Neural progenitor cell (in vitro differentiated cells): ENCODE measurements around the gene THOC2. TPM values are rescaled to one million over a fixed set of nuclear protein-coding genes. Genes with fewer than 3 reads are reported as not detected.
"Not testable (repeated sequence)": the region's sequence is repeated elsewhere in the genome, so short reads cannot be mapped to it uniquely, and the experiment has no call there.

Source experiments
- DNase-seq: peaks from one replicate; pipeline ENCODE4 v3.0.0-alpha.2; 2016; ENCODE audit warnings: low spot score
- H2AFZ ChIP-seq: fragments of 200-600 bp; sonication (generic); replicated peaks from 2 replicates; pipeline ENCODE4 v1.6.1; 2016; ENCODE audit warnings: antibody characterized with exemption
- H3F3A ChIP-seq: fragments of 200-600 bp; sonication (generic); 2 replicates; pipeline ENCODE4 v1.6.1; 2016; ENCODE audit warnings: antibody characterized with exemption, low read depth
- H3K27ac ChIP-seq: fragments of 200-600 bp; sonication (generic); 2 replicates; pipeline ENCODE4 v1.5.1; 2016; ENCODE audit warnings: mild to moderate bottlenecking
- H3K27me3 ChIP-seq: fragments of 200-600 bp; sonication (generic); 2 replicates; pipeline ENCODE4 v1.6.1; 2016; ENCODE audit warnings: mild to moderate bottlenecking, moderate library complexity
- H3K36me3 ChIP-seq: fragments of 200-600 bp; sonication (generic); 2 replicates; pipeline ENCODE4 v1.5.1; 2016
- H3K4me1 ChIP-seq: fragments of 200-600 bp; sonication (generic); 2 replicates; pipeline ENCODE4 v1.6.1; 2016; ENCODE audit warnings: mixed run types
- H3K4me2 ChIP-seq: fragments of 200-600 bp; sonication (generic); 2 replicates; pipeline ENCODE4 v1.6.1; 2016
- H3K4me3 ChIP-seq: fragments of 200-600 bp; sonication (generic); 2 replicates; pipeline ENCODE4 v1.5.1; 2016
- H3K79me2 ChIP-seq: fragments of 200-600 bp; sonication (generic); 2 replicates; pipeline ENCODE4 v1.6.1; 2016; ENCODE audit warnings: low read depth
- H3K9ac ChIP-seq: fragments of 200-600 bp; sonication (generic); 2 replicates; pipeline ENCODE4 v1.6.1; 2016
- H3K9me3 ChIP-seq: fragments of 200-600 bp; sonication (generic); 2 replicates; pipeline ENCODE4 v1.5.1; 2016; ENCODE audit warnings: low read depth
- H4K20me1 ChIP-seq: fragments of 200-600 bp; sonication (generic); 2 replicates; pipeline ENCODE4 v1.6.1; 2016; ENCODE audit warnings: low read depth
- H3K27ac Mint-ChIP-seq: 3 replicates; pipeline ENCODE4 v1.8.0; 2021; ENCODE audit warnings: mixed read lengths
- H3K27me3 Mint-ChIP-seq: 2 replicates; pipeline ENCODE4 v1.8.0; 2022; ENCODE audit warnings: low read depth, mild to moderate bottlenecking, inconsistent platforms, moderate library complexity, mixed read lengths; ENCODE audit not compliant: insufficient read depth
- H3K36me3 Mint-ChIP-seq: 3 replicates; pipeline ENCODE4 v1.8.0; 2021; ENCODE audit warnings: mixed read lengths
- H3K4me1 Mint-ChIP-seq: 3 replicates; pipeline ENCODE4 v1.8.0; 2021; ENCODE audit warnings: mixed read lengths
- H3K4me3 Mint-ChIP-seq: 3 replicates; pipeline ENCODE4 v1.8.0; 2021; ENCODE audit warnings: mild to moderate bottlenecking, moderate library complexity, mixed read lengths
- H3K9me3 Mint-ChIP-seq: 3 replicates; pipeline ENCODE4 v1.8.0; 2020; ENCODE audit warnings: mixed read lengths
- EZH2 ChIP-seq: fragments of 200-600 bp; sonication (generic); IDR thresholded peaks from 2 replicates; pipeline ENCODE4 v1.6.1; 2017; ENCODE audit warnings: antibody characterized with exemption, mild to moderate bottlenecking, moderate library complexity
- EZH2phosphoT487 ChIP-seq: fragments of 200-600 bp; sonication (generic); IDR thresholded peaks from 2 replicates; pipeline ENCODE4 v1.6.1; 2017; ENCODE audit warnings: antibody characterized with exemption
- total RNA-seq: library from RNA; depleted of rRNA; stranded (reverse); fragments of >200 nt; gene quantifications from 2 replicates; pipeline ENCODE4 v1.2.3, GENCODE V29; 2015; ENCODE audit warnings: low replicate concordance
- TF ChIP-seq, protein P1 (sequence below): fragments of 200-600 bp; sonication (generic); IDR thresholded peaks from 2 replicates; pipeline ENCODE4 v1.5.1; 2017; ENCODE audit warnings: antibody characterized with exemption, mild to moderate bottlenecking

Gene THOC2
- total RNA-seq, 1 donor from 2014 or later = 201 TPM

DNA sequence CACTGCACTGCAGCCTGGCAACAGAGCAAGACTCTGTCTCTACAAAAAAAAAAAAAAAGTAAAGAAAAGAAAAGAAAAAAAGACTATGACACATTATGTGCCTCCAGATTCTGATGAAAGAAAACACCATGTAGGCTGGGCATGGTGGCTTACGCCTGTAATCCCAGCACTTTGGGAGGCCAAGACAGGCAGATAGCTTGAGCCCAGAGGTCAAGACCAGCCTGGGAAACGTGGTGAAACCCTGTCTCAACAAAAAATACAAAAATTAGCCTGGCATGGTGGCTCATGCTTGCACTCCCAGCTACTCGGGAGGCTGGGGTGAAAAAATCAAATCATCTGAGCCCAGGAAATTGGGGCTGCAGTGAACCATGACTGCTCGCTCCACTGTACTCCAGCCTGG lies 19.4 kb downstream of the THOC2 start:
- TF ChIP-seq, protein P1, sequence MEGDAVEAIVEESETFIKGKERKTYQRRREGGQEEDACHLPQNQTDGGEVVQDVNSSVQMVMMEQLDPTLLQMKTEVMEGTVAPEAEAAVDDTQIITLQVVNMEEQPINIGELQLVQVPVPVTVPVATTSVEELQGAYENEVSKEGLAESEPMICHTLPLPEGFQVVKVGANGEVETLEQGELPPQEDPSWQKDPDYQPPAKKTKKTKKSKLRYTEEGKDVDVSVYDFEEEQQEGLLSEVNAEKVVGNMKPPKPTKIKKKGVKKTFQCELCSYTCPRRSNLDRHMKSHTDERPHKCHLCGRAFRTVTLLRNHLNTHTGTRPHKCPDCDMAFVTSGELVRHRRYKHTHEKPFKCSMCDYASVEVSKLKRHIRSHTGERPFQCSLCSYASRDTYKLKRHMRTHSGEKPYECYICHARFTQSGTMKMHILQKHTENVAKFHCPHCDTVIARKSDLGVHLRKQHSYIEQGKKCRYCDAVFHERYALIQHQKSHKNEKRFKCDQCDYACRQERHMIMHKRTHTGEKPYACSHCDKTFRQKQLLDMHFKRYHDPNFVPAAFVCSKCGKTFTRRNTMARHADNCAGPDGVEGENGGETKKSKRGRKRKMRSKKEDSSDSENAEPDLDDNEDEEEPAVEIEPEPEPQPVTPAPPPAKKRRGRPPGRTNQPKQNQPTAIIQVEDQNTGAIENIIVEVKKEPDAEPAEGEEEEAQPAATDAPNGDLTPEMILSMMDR = no peak
- TF ChIP-seq EZH2phosphoT487 (no peak), EZH2 (no peak)
- Mint-ChIP-seq H3K9me3 (peaks cover 34% of the 10 kb centered on the region), H3K36me3 (peaks cover 21% of the 10 kb centered on the region), H3K4me1 (no peaks in the 10 kb centered on the region), H3K4me3 (no peak overlapping the region), H3K27ac (no peak overlapping the region), H3K27me3 (peaks cover 2% of the 10 kb centered on the region)
- H3F3A ChIP-seq = no peaks in the 10 kb centered on the region
- H3K9me3 ChIP-seq = peaks cover 9% of the 10 kb centered on the region
- H3K27ac ChIP-seq = no peak overlapping the region
- H3K4me1 ChIP-seq = no peaks in the 10 kb centered on the region
- peaks cover 4% of the 10 kb centered on the region for H4K20me1 ChIP-seq
- no peak overlapping the region for H3K4me2 ChIP-seq
- peaks cover 72% of the 10 kb centered on the region for H3K79me2 ChIP-seq
- no peak for DNase-seq
- H3K36me3 ChIP-seq = no peaks in the 10 kb centered on the region
- H3K9ac ChIP-seq = no peak overlapping the region
- H3K4me3 ChIP-seq = no peak overlapping the region
- no peak overlapping the region for H2AFZ ChIP-seq
- H3K27me3 ChIP-seq = no peaks in the 10 kb centered on the region

DNA sequence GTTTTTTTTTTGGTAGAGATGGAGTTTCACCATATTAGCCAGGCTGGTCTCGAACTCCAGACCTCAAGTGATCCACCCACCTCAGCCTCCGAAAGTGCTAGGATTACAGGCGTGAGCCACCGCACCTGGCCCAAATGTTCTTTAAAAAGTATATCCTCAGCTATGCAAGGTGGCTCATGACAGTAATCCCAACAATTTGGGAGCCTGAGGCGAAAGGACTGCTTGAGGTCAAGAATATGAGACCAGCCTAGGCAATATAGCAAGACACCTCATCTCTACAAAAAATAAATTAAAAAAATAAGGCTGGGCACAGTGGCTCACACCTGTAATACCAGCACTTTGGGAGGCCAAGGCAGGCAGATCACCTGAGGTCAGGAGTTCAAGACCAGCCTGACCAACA lies 21.7 kb downstream of the THOC2 start:
- not testable (repeated sequence) for H3K27ac Mint-ChIP-seq, H3K4me2 ChIP-seq, H3K4me1 Mint-ChIP-seq, H3K4me3 ChIP-seq, H3K27ac ChIP-seq, H3K27me3 ChIP-seq, H3K9ac ChIP-seq, H3K9me3 ChIP-seq, H4K20me1 ChIP-seq, H3K36me3 ChIP-seq, H3K27me3 Mint-ChIP-seq, H3K4me1 ChIP-seq, H3K4me3 Mint-ChIP-seq, DNase-seq, H3F3A ChIP-seq, H2AFZ ChIP-seq
- peaks cover 68% of the 10 kb centered on the region for H3K79me2 ChIP-seq
- H3K36me3 Mint-ChIP-seq = peaks cover 14% of the 10 kb centered on the region
- peaks cover 22% of the 10 kb centered on the region for H3K9me3 Mint-ChIP-seq

- Histone ChIP-seq H3K27ac (no peak overlapping the region), H3K9ac (no peak overlapping the region), H3F3A (no peaks in the 10 kb centered on the region), H2AFZ (no peak overlapping the region), H3K27me3 (no peaks in the 10 kb centered on the region), H3K79me2 (peaks cover 34% of the 10 kb centered on the region), H3K36me3 (no peaks in the 10 kb centered on the region), H3K4me3 (no peak overlapping the region), H3K4me2 (no peak overlapping the region), H3K9me3 (peaks cover 5% of the 10 kb centered on the region), H3K4me1 (no peaks in the 10 kb centered on the region), H4K20me1 (no peaks in the 10 kb centered on the region)
- no peak for DNase-seq
- peaks cover 3% of the 10 kb centered on the region for H3K36me3 Mint-ChIP-seq
- no peak overlapping the region for H3K4me3 Mint-ChIP-seq
- TF ChIP-seq EZH2phosphoT487 (no peak), EZH2 (no peak)
- TF ChIP-seq, protein P1 = no peak
- no peaks in the 10 kb centered on the region for H3K4me1 Mint-ChIP-seq
- H3K9me3 Mint-ChIP-seq = no peaks in the 10 kb centered on the region
- H3K27me3 Mint-ChIP-seq = peaks cover 4% of the 10 kb centered on the region
- no peak overlapping the region for H3K27ac Mint-ChIP-seq
Measured at GRCh38 chrX:123704781-123705180, 28.1 kb downstream of the THOC2 start.

GRCh38 chrX:123698979-123699520 lies 33.8 kb downstream of the THOC2 start:
- H3K36me3 Mint-ChIP-seq = peaks cover 2% of the 10 kb centered on the region
- no peak for DNase-seq
- H2AFZ ChIP-seq = no peak overlapping the region
- H3K4me3 Mint-ChIP-seq = no peak overlapping the region
- TF ChIP-seq, protein P1 = no peak
- TF ChIP-seq EZH2 (no peak), EZH2phosphoT487 (no peak)
- no peaks in the 10 kb centered on the region for H3K4me1 ChIP-seq
- no peaks in the 10 kb centered on the region for H3F3A ChIP-seq
- no peaks in the 10 kb centered on the region for H3K9me3 ChIP-seq
- no peaks in the 10 kb centered on the region for H3K4me1 Mint-ChIP-seq
- H3K79me2 ChIP-seq = no peaks in the 10 kb centered on the region
- H3K36me3 ChIP-seq = no peaks in the 10 kb centered on the region
- H3K27ac ChIP-seq = no peak overlapping the region
- H3K27me3 ChIP-seq = no peaks in the 10 kb centered on the region
- no peak overlapping the region for H3K4me2 ChIP-seq
- no peaks in the 10 kb centered on the region for H3K9me3 Mint-ChIP-seq
- no peak overlapping the region for H3K27ac Mint-ChIP-seq
- H4K20me1 ChIP-seq = no peaks in the 10 kb centered on the region
- no peak overlapping the region for H3K9ac ChIP-seq
- H3K4me3 ChIP-seq = no peak overlapping the region
- H3K27me3 Mint-ChIP-seq = peaks cover 3% of the 10 kb centered on the region
